Measurements from ENCODE around the gene SPATA6.

Gene SPATA6

DNA sequence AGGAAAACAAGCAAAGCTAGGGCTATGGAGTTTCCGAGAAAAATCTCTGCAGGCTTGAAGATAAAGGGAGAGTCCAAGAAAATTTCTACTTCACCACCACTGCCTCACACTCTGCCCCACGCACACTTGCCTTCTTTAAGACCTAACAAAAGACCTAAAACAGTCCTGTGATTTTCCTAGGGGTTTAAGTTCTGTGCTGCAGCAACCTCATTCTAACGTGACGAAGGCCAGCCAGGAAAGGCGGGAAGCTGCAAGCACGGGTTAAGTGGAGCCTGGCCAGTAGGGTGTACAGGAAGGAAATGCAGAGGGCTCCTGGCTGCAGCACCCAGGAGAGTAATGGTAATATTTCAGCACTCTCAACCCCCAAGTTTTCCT is 1.5 kb downstream of the SPATA6 start:
- TF ChIP-seq, protein P1, sequence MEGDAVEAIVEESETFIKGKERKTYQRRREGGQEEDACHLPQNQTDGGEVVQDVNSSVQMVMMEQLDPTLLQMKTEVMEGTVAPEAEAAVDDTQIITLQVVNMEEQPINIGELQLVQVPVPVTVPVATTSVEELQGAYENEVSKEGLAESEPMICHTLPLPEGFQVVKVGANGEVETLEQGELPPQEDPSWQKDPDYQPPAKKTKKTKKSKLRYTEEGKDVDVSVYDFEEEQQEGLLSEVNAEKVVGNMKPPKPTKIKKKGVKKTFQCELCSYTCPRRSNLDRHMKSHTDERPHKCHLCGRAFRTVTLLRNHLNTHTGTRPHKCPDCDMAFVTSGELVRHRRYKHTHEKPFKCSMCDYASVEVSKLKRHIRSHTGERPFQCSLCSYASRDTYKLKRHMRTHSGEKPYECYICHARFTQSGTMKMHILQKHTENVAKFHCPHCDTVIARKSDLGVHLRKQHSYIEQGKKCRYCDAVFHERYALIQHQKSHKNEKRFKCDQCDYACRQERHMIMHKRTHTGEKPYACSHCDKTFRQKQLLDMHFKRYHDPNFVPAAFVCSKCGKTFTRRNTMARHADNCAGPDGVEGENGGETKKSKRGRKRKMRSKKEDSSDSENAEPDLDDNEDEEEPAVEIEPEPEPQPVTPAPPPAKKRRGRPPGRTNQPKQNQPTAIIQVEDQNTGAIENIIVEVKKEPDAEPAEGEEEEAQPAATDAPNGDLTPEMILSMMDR (IDR thresholded peaks at IDR 0.05) = no peak
- no peaks in the 10 kb centered on the region for H3K36me3 ChIP-seq
- peaks cover 3 to 27% (median 19%) of the 10 kb centered on the region in 4 donors for H3K4me1 ChIP-seq
- peak; percentile 53 to 71 for DNase-seq
- peak overlapping the region; percentile 76 to 88 for H3K4me3 ChIP-seq
- no peaks in the 10 kb centered on the region for H3K9me3 ChIP-seq
- intact Hi-C loops (cut with DNase I; ENCODE audit: low total_unique reads) = no loop called here
- peak overlapping the region; percentile 88 to 92 for H3K27ac ChIP-seq
- no peaks in the 10 kb centered on the region for H3K27me3 ChIP-seq

DNA sequence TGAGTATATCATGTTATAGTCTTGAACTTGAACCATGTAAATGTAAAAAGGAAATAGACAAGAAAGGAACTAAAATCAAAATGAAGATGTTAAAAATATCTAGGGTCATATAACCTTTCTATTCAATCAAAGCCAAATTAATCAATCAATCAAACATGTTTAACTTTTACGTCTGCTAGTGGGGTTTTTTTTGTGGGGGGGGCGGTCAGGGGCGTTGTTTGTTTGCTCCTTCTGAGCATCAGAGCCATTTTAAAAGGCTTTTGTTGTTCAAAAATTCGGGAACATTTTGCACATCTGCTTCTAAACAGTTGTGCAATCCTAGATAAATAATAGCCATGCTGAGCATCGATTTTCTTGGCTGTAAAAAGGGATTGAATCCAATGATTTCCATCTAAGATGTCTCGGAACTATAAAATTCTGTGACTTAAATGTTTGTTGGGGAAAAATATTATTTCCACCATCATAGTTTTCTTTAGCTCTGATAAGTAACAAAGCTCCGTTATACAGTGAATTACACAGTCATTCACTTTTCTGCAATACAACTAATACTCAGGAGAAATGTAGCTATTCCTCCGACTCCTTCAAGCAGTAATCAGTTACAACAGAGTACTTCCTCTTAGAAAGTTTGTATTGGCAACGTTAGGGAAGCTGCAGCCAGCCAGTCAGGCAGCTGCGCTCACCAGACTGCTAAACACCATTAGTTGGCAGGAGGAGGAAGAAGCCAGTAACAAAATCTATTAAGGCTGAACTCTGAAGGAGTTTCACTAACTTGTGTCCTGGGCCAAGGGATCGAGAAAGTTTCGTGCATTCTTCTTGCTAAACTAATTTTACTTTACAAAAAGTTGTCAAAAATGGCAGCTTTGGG is 2.2 kb downstream of the SPATA6 start:
- intact Hi-C loops (cut with DNase I; ENCODE audit: low total_unique reads) = no loop called here
- no peaks in the 10 kb centered on the region for H3K9me3 ChIP-seq
- H3K27me3 ChIP-seq = no peaks in the 10 kb centered on the region
- peak; percentile 75 to 87 for DNase-seq
- H3K4me3 ChIP-seq = peak overlapping the region; percentile 76 to 88
- H3K27ac ChIP-seq = peak overlapping the region; percentile 88 to 92
- H3K4me1 ChIP-seq = peaks cover 3 to 27% (median 19%) of the 10 kb centered on the region in 4 donors
- TF ChIP-seq, protein P1 (IDR thresholded peaks at IDR 0.05) = no peak
- H3K36me3 ChIP-seq = no peaks in the 10 kb centered on the region

DNA sequence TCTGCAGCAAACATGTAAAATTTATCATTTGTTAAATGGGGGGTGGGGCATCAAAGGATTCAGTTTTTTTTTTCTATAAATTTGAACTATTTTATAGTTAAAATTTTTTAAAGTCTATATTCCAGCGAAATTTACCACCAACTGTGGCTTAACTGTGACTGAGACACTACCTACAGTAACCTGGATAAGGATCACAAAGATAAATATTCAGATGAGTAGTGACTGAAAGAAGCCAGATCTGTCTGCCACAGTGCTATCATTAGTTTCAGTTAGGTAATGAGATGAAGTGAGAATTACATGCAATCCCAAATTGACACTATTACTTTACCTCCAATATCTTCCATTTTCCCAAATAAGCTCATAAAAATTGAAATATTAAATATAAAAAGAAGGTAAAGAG is 5.4 kb downstream of the SPATA6 start:
- Histone ChIP-seq H3K36me3 (no peaks in the 10 kb centered on the region), H3K27ac (no peak overlapping the region), H3K4me3 (no peak overlapping the region), H3K9me3 (no peaks in the 10 kb centered on the region), H3K4me1 (peaks cover 0 to 27% (median 15%) of the 10 kb centered on the region in 4 donors), H3K27me3 (no peaks in the 10 kb centered on the region)
- intact Hi-C loops (cut with DNase I; ENCODE audit: low total_unique reads) = no loop called here
- TF ChIP-seq, protein P1 (IDR thresholded peaks at IDR 0.05) = no peak
- DNase-seq = no peak

DNA sequence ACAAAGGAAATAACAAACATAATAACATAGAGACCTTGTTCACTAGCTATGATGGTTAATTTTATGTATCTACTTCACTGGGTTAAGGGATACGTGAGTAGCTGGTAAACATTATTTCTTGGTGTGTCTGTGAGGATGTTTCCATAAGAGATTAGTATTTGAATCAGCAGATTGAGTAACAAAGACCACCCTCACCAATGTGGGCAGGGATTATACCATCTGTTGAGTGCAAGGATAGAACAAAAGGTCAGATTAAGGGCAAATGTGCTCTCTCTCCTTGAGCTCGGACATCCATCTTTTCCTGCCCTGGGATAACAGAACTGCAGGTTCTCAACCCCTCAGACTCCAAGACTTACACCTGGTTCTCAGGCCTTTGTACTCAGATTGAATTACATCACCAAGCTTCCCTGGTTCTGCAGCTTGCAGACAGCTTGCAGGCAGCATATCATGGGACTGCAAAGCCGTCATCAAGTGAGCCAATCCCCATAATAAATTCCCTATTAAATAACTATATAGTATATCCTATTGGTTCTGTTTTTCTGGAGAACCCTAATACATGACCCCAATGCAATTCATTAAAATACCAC is 9.2 kb downstream of the SPATA6 start:
- no peak overlapping the region for H3K27ac ChIP-seq
- no peaks in the 10 kb centered on the region for H3K9me3 ChIP-seq
- no peak for DNase-seq
- intact Hi-C loops (cut with DNase I; ENCODE audit: low total_unique reads) = no loop called here
- H3K4me3 ChIP-seq = no peak overlapping the region
- no peaks in the 10 kb centered on the region for H3K36me3 ChIP-seq
- no peaks in the 10 kb centered on the region for H3K4me1 ChIP-seq
- TF ChIP-seq, protein P1 (IDR thresholded peaks at IDR 0.05) = no peak
- H3K27me3 ChIP-seq = no peaks in the 10 kb centered on the region

DNA sequence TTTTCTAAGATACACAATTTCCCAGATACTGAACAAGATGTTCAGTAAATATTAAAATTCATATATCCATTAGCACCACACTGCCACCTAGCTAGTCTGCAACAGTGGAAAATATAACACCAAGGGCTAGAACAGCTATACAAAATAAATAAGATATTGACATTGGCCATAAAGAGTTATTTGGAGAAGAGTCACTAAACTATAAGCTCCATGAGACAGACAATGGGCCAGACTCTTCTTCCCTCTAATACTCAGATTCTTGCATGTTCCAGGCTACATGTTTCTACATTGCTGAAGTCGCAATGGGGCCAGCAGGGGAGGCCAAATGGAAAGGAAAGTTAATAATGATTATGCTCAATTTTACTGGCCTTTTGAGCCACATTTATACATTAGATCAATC is 21.5 kb downstream of the SPATA6 start:
- no peaks in the 10 kb centered on the region for H3K27me3 ChIP-seq
- intact Hi-C loops (cut with DNase I; ENCODE audit: low total_unique reads) = no loop called here
- no peaks in the 10 kb centered on the region for H3K9me3 ChIP-seq
- H3K36me3 ChIP-seq = peaks cover 0 to 13% (median 4%) of the 10 kb centered on the region in 3 donors
- no peak overlapping the region for H3K4me3 ChIP-seq
- TF ChIP-seq, protein P1 (IDR thresholded peaks at IDR 0.05) = peak in 1 of 2 experiments; percentile 7
- no peak overlapping the region for H3K27ac ChIP-seq
- H3K4me1 ChIP-seq = no peaks in the 10 kb centered on the region
- no peak for DNase-seq

Measured in tibial artery (tissue), 4 donors.